ENCODE measurements around the gene EML4. TPM values are rescaled to one million over a fixed set of nuclear protein-coding genes. Genes with fewer than 3 reads are reported as not detected.

The EML4 gene
- total RNA-seq, 2 donors from 2014 or later: 4.4 to 9.3 TPM

DNA sequence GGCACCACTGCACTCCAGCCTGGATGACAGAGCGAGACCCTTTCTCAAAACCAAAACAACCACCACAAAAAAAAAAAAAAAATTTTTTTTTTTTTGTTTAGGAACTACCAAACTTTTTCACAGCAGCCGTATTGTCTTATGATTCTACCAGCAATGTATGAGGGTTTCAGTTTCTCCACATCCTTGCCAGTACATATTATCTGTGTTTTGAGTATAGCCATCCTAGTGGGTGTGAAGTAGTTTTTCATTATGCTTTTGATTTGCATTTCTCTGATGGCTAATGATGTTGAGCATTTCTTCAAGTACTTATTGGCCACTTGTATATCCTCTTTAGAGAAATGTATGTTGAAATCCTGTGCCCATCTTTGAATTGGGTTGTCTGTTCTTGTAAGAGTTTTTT lies 140.2 kb downstream of the EML4 start:
- TF ChIP-seq, protein P1, sequence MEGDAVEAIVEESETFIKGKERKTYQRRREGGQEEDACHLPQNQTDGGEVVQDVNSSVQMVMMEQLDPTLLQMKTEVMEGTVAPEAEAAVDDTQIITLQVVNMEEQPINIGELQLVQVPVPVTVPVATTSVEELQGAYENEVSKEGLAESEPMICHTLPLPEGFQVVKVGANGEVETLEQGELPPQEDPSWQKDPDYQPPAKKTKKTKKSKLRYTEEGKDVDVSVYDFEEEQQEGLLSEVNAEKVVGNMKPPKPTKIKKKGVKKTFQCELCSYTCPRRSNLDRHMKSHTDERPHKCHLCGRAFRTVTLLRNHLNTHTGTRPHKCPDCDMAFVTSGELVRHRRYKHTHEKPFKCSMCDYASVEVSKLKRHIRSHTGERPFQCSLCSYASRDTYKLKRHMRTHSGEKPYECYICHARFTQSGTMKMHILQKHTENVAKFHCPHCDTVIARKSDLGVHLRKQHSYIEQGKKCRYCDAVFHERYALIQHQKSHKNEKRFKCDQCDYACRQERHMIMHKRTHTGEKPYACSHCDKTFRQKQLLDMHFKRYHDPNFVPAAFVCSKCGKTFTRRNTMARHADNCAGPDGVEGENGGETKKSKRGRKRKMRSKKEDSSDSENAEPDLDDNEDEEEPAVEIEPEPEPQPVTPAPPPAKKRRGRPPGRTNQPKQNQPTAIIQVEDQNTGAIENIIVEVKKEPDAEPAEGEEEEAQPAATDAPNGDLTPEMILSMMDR (IDR thresholded peaks at IDR 0.05): no peak

DNA sequence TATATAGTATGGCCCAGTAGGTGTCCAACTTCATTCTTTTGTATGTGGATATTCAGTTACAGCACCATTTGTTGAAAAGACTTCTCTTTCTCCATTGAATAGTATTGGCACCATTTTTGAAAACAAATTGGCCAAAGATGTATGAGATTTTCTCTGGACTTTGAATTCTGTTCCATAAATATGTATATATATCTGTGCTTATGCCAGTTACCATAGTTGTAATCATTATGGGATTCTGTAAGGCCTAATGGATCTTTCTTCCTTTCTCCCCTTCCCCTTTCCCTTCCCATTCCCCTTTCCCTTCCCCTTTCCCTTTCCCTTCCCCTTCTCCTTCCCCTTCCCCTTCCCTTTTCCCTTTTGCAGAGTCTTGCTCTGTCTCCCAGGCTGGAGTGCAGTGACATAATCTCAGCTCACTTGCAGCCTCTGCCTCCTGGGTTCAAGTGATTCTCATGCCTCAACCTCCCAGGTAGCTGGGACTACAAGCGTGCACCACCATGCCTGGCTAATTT lies 140.9 kb downstream of the EML4 start:
- no peaks in the 10 kb centered on the region for H3K36me3 ChIP-seq
- TF ChIP-seq, protein P1 (IDR thresholded peaks at IDR 0.05): no peak

More for the DNA sequence above, 140.2 kb downstream of the EML4 start:
- Histone ChIP-seq H3K36me3 (peaks cover 5% of the 10 kb centered on the region), H3K27ac (no peak overlapping the region), H3K9me3 (no peaks in the 10 kb centered on the region), H3K4me1 (no peaks in the 10 kb centered on the region), H3K27me3 (no peaks in the 10 kb centered on the region), H3K4me3 (no peak overlapping the region)
- DNase-seq (ENCODE audit: low spot score): no peak

DNA sequence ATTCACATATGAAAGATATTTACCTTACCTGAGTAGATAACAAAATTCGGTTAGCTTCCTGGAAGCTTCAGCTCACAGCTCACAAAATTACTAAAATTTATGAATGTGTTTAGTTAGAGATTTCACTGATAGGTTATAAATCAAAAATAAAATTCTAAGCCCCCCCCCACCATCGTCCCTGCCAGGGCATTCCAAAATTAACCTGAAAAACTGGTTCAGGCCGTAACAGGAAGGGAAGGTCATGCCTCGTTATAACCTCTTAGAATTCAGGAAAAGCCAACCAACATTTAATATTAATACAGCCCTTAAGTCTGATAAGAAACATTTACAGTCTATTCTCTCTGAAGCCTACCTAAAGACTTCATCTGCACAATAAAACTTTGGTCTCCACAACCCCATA lies 143.0 kb downstream of the EML4 start:
- H3K36me3 ChIP-seq: peaks cover 3% of the 10 kb centered on the region
- no peak overlapping the region for H3K4me3 ChIP-seq
- DNase-seq (ENCODE audit: low spot score): no peak
- no peaks in the 10 kb centered on the region for H3K9me3 ChIP-seq
- H3K27ac ChIP-seq: no peak overlapping the region
- no peaks in the 10 kb centered on the region for H3K4me1 ChIP-seq
- H3K27me3 ChIP-seq: no peaks in the 10 kb centered on the region
- TF ChIP-seq, protein P1 (IDR thresholded peaks at IDR 0.05): no peak

More for the DNA sequence above, 140.9 kb downstream of the EML4 start:
- no peak overlapping the region for H3K4me3 ChIP-seq
- no peaks in the 10 kb centered on the region for H3K9me3 ChIP-seq
- H3K27me3 ChIP-seq: no peaks in the 10 kb centered on the region
- H3K4me1 ChIP-seq: no peaks in the 10 kb centered on the region
- H3K27ac ChIP-seq: no peak overlapping the region
- DNase-seq (ENCODE audit: low spot score): no peak

DNA sequence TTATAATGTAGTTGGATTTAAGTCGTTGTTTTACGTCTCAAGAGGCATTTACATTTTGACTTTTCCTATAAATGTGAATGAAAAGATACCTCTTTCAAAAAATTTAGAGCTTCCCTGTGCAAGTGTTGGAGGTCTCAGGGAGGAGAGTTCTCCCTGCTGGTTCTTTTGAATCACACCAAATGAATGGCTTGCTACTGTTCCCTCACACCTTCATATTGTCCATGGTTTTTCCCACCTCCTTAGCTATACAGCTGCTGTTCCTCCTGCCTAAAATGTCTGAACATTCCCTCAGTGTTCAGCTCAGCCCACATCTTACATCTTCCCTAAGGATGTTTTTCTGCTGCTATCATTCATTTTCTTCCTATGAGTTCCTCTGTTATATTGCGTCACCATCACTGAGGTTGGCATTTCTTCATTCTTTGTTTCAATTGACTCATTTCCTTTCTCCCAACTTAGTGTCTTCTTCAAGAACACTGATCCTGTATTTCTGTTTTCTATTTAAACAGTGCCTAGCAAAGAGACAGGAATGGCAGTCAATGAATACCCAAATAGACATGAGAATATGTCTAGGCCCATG lies 145.8 kb downstream of the EML4 start:
- peaks cover 16% of the 10 kb centered on the region for H3K36me3 ChIP-seq
- no peak overlapping the region for H3K4me3 ChIP-seq
- H3K4me1 ChIP-seq: no peaks in the 10 kb centered on the region
- no peak overlapping the region for H3K27ac ChIP-seq
- DNase-seq (ENCODE audit: low spot score): no peak
- H3K27me3 ChIP-seq: no peaks in the 10 kb centered on the region
- H3K9me3 ChIP-seq: no peaks in the 10 kb centered on the region
- TF ChIP-seq, protein P1 (IDR thresholded peaks at IDR 0.05): no peak

DNA sequence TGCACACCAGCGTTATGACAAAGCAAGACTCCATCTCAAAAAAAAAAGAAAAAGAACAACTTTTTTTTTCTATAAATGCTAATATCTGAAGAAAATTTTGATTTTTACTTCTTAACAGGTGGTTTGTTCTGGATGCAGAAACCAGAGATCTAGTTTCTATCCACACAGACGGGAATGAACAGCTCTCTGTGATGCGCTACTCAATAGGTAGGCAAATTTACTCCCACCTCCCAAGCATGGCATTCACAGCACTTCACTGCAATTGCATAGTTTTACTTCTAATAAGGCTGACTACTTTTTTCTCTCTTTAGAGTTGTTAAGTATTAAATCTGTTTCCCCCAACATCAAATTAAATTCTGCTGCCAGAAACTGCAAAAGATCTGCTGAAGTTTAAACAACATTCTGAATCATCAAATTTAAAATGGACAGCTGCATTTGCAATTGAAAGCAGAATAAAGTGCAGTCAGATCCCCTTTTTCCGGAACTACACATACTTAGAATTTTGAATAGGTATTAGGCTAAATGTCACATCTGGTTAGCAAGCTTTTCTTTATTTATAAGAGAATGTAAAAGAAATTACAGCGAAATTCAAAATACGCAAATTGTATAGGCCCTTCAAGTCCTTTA lies 146.8 kb downstream of the EML4 start:
- DNase-seq (ENCODE audit: low spot score): no peak
- H3K36me3 ChIP-seq: peaks cover 17% of the 10 kb centered on the region
- H3K4me1 ChIP-seq: no peaks in the 10 kb centered on the region
- no peaks in the 10 kb centered on the region for H3K9me3 ChIP-seq
- TF ChIP-seq, protein P1 (IDR thresholded peaks at IDR 0.05): no peak
- H3K27me3 ChIP-seq: no peaks in the 10 kb centered on the region
- no peak overlapping the region for H3K4me3 ChIP-seq
- no peak overlapping the region for H3K27ac ChIP-seq
